Ovary (tissue), 9 donors: ENCODE data around the gene GPATCH2. TPM values are rescaled to one million over a fixed set of nuclear protein-coding genes. Genes with fewer than 3 reads are reported as not detected.
"Not testable (repeated sequence)": the region's sequence is repeated elsewhere in the genome, so short reads cannot be mapped to it uniquely, and the experiment has no call there.

Source experiments
- DNase-seq, 5 donors: peaks; one replicate each; pipeline ENCODE4 v3.0.0-alpha.2; 2019 to 2020
- H3K27ac ChIP-seq, 2 donors: fragments of 200-600 bp; one replicate each; pipeline versions ENCODE4 v1.5.1 to v1.8.0; 2019 to 2022
- H3K27me3 ChIP-seq: fragments of 200-600 bp; one replicate; pipeline ENCODE4 v1.8.0; 2022
- H3K36me3 ChIP-seq: fragments of 200-600 bp; sonication (generic); one replicate; pipeline ENCODE4 v1.5.1; 2019
- H3K4me1 ChIP-seq: one replicate; pipeline ENCODE4 v1.8.1; 2013; ENCODE audit warnings: mild to moderate bottlenecking, moderate library complexity; ENCODE audit not compliant: insufficient read depth
- H3K4me3 ChIP-seq: fragments of 200-600 bp; sonication (generic); one replicate; pipeline ENCODE4 v1.5.1; 2017
- H3K9me3 ChIP-seq, 2 donors: fragments of 200-600 bp in 1 of 2; sonication (generic) in 1 of 2; one replicate each; pipeline versions ENCODE4 v1.5.1 to v1.8.1; 2013 to 2019; ENCODE audit warnings: mild to moderate bottlenecking in 1 of 2, moderate library complexity in 1 of 2
- CTCF ChIP-seq, 3 donors: fragments of 450-650 bp in 2 of 3; fragments of 200-600 bp in 1 of 3; IDR thresholded peaks; one replicate each; pipeline versions ENCODE4 v1.5.1 to v1.8.0; 2016 to 2022; ENCODE audit warnings: antibody characterized with exemption in 3 of 3, mild to moderate bottlenecking in 1 of 3
- EP300 ChIP-seq: sonication (generic); formaldehyde crosslinking; IDR thresholded peaks from one replicate; pipeline ENCODE4 v1.6.1; 2017; ENCODE audit warnings: antibody characterized with exemption
- POLR2A ChIP-seq: fragments of 450-650 bp; IDR thresholded peaks from one replicate; pipeline ENCODE4 v1.6.1; 2017; ENCODE audit warnings: antibody characterized with exemption, mild to moderate bottlenecking, moderate library complexity
- WGBS, 3 donors: extraction: QIAGEN DNeasy Blood & Tissue Kit in 1 of 3; methylation state at CpG; one replicate each; pipeline versions ENCODE4 v1.1.5 to v1.1.7; 2013 to 2017; 5-methylcytosine and 5-hydroxymethylcytosine counted together
- intact Hi-C, 4 donors: fragments of 100-400 bp; cut with DNase I; formaldehyde crosslinking; loops; one replicate each; pipeline versions ENCODE4 v1.11.0 to v1.15.1; 2022 to 2023
- polyA plus RNA-seq, 2 donors: library from polyadenylated mRNA; stranded (reverse); fragments of 200-250 nt in 1 of 2; fragments of 350-450 nt in 1 of 2; fragmentation: Illumina TruSeq in 1 of 2; extraction: RNeasy Lipid Tissue Mini Kit (QIAGEN cat#74804) in 1 of 2; gene quantifications; one replicate each; pipeline ENCODE4 v1.2.3, GENCODE V29; 2013 to 2014
- total RNA-seq, 7 donors: library from RNA; depleted of rRNA in 2 of 7; stranded (reverse); fragments of >200 nt in 2 of 7; fragmentation: NEBNext Ultra II Directional in 3 of 7; extraction: Animal tissue kit (Norgen Biotek cat#: 25700) in 3 of 7; gene quantifications; one replicate each; pipeline versions ENCODE4 v1.1.0 to v1.2.4, GENCODE V29; 2016 to 2023
- donor health status: DM: no; HTN: no; CAD: no; lungs with moderate emphysema.
- donor health status: DM: no; HTN: no; CAD: no.
- donor health status: Bipolar disorder and iron deficiency.
- donor health status: DM: yes; HTN: yes; CAD: no.
- donor health status: DM: no; HTN: no; CAD: no.
- donor health status: DM: yes; HTN: yes; CAD: no.

GPATCH2 gene
- total and polyA plus RNA-seq, 9 donors, result 3.7 to 16.5 (median 10.4) TPM

GRCh38 chr1:217392441-217392840 lies 238.4 kb downstream of the GPATCH2 start:
- intact Hi-C loops, result no loop called here
- no peak for DNase-seq
- no peaks in the 10 kb centered on the region for H3K27me3 ChIP-seq
- H3K9me3 ChIP-seq, result no peaks in the 10 kb centered on the region
- no peak overlapping the region for H3K4me3 ChIP-seq
- no peaks in the 10 kb centered on the region for H3K36me3 ChIP-seq
- no peaks in the 10 kb centered on the region for H3K4me1 ChIP-seq
- no peak overlapping the region for H3K27ac ChIP-seq
- TF ChIP-seq POLR2A (no peak), EP300 (no peak), CTCF (IDR thresholded peaks at IDR 0.05) (no peak)
- 75 to 81% (median 81%) methylated on average over 3 of the region's 3 CpGs for WGBS, 3 donors

GRCh38 chr1:217389895-217390294 lies 241.0 kb downstream of the GPATCH2 start:
- 80 to 85% (median 83%) methylated on average over 5 of the region's 5 CpGs for WGBS, 3 donors
- Histone ChIP-seq H3K4me1 (no peaks in the 10 kb centered on the region), H3K27ac (no peak overlapping the region), H3K36me3 (no peaks in the 10 kb centered on the region), H3K4me3 (no peak overlapping the region), H3K9me3 (no peaks in the 10 kb centered on the region), H3K27me3 (no peaks in the 10 kb centered on the region)
- TF ChIP-seq EP300 (no peak), CTCF (IDR thresholded peaks at IDR 0.05) (no peak), POLR2A (no peak)
- no peak for DNase-seq
- intact Hi-C loops, result no loop called here

GRCh38 chr1:217388522-217389065 lies 242.3 kb downstream of the GPATCH2 start:
- Histone ChIP-seq H3K27me3 (no peaks in the 10 kb centered on the region), H3K4me3 (no peak overlapping the region), H3K4me1 (no peaks in the 10 kb centered on the region), H3K27ac (no peak overlapping the region), H3K9me3 (no peaks in the 10 kb centered on the region), H3K36me3 (no peaks in the 10 kb centered on the region)
- WGBS, 3 donors, result 35 to 50% (median 46%) methylated on average over 9 of the region's 9 CpGs
- no peak for DNase-seq
- intact Hi-C loops, result no loop called here
- TF ChIP-seq EP300 (no peak), CTCF (IDR thresholded peaks at IDR 0.05) (no peak), POLR2A (no peak)

GRCh38 chr1:217381773-217382172 lies 249.1 kb downstream of the GPATCH2 start:
- H3K36me3 ChIP-seq, H3K4me1 ChIP-seq, H3K27me3 ChIP-seq, H3K4me3 ChIP-seq, H3K27ac ChIP-seq, intact Hi-C loops, H3K9me3 ChIP-seq, DNase-seq: not testable (repeated sequence)
- 18 to 33% (median 22%) methylated on average over 2 of the region's 2 CpGs for WGBS, 3 donors

- H3K4me3 ChIP-seq, intact Hi-C loops, H3K4me1 ChIP-seq, H3K27ac ChIP-seq, DNase-seq, H3K27me3 ChIP-seq, H3K36me3 ChIP-seq, H3K9me3 ChIP-seq: not testable (repeated sequence)
- WGBS, 3 donors, result 75 to 86% (median 78%) methylated on average over 5 of the region's 5 CpGs
Observed at GRCh38 chr1:217379804-217380203, 251.1 kb downstream of the GPATCH2 start.

GRCh38 chr1:217379336-217379735 lies 251.6 kb downstream of the GPATCH2 start:
- intact Hi-C loops, result no loop called here
- H3K27me3 ChIP-seq, result no peaks in the 10 kb centered on the region
- no peaks in the 10 kb centered on the region for H3K36me3 ChIP-seq
- no peak for DNase-seq
- TF ChIP-seq EP300 (no peak), POLR2A (no peak), CTCF (IDR thresholded peaks at IDR 0.05) (no peak)
- no peaks in the 10 kb centered on the region for H3K9me3 ChIP-seq
- H3K4me1 ChIP-seq, result no peaks in the 10 kb centered on the region
- 67 to 77% (median 76%) methylated on average over 5 of the region's 5 CpGs for WGBS, 3 donors
- no peak overlapping the region for H3K4me3 ChIP-seq
- no peak overlapping the region for H3K27ac ChIP-seq
